Lower lobe of right lung (tissue), 2 donors: ENCODE data around the gene PLXNA4. TPM values are rescaled to one million over a fixed set of nuclear protein-coding genes. Genes with fewer than 3 reads are reported as not detected.

ENCODE experiments used
- ATAC-seq, 2 donors: fragments of 200-7000 bp; cut with Tn5 transposase; one replicate each; pipeline ENCODE4 v1.9.1; 2020 to 2022; ENCODE audit warnings: mild to moderate bottlenecking in 2 of 2, moderate library complexity in 2 of 2
- DNase-seq: peaks from one replicate; pipeline ENCODE4 v3.0.0-alpha.2; 2020
- H3K27ac ChIP-seq: fragments of 200-600 bp; one replicate; pipeline ENCODE4 v1.8.0; 2022
- H3K27me3 ChIP-seq: fragments of 200-600 bp; one replicate; pipeline ENCODE4 v1.8.0; 2022; ENCODE audit warnings: low read depth
- H3K36me3 ChIP-seq: fragments of 200-600 bp; one replicate; pipeline ENCODE4 v1.8.0; 2022; ENCODE audit warnings: mild to moderate bottlenecking
- H3K4me1 ChIP-seq: fragments of 200-600 bp; one replicate; pipeline ENCODE4 v1.8.0; 2022
- H3K4me3 ChIP-seq: fragments of 200-600 bp; one replicate; pipeline ENCODE4 v1.8.0; 2022; ENCODE audit warnings: mild to moderate bottlenecking
- H3K9me3 ChIP-seq: fragments of 200-600 bp; one replicate; pipeline ENCODE4 v1.8.0; 2022
- intact Hi-C: fragments of 100-400 bp; cut with DNase I; formaldehyde crosslinking; loops from one replicate; pipeline ENCODE4 v1.11.0; 2022
- total RNA-seq: library from RNA; stranded (reverse); fragmentation: NEBNext Ultra II Directional; extraction: Animal tissue kit (Norgen Biotek cat#: 25700); gene quantifications from one replicate; pipeline ENCODE4 v1.2.1, GENCODE V29; 2021
- TF ChIP-seq, protein P1 (sequence below): fragments of 200-600 bp; IDR thresholded peaks from one replicate; pipeline ENCODE4 v1.8.0; 2022; ENCODE audit warnings: antibody characterized with exemption, mild to moderate bottlenecking
- donor health status: DM: no; HTN: yes; CAD: no; lungs with severe emphysema.

The PLXNA4 gene
- total RNA-seq, 1 donor from 2014 or later: 4.3 TPM

- Histone ChIP-seq H3K27me3 (peaks cover 3% of the 10 kb centered on the region), H3K4me1 (peaks cover 5% of the 10 kb centered on the region), H3K9me3 (no peaks in the 10 kb centered on the region), H3K27ac (no peak overlapping the region), H3K4me3 (no peak overlapping the region), H3K36me3 (no peaks in the 10 kb centered on the region)
- DNase-seq (no peak), ATAC-seq (no peak)
- TF ChIP-seq, protein P1, sequence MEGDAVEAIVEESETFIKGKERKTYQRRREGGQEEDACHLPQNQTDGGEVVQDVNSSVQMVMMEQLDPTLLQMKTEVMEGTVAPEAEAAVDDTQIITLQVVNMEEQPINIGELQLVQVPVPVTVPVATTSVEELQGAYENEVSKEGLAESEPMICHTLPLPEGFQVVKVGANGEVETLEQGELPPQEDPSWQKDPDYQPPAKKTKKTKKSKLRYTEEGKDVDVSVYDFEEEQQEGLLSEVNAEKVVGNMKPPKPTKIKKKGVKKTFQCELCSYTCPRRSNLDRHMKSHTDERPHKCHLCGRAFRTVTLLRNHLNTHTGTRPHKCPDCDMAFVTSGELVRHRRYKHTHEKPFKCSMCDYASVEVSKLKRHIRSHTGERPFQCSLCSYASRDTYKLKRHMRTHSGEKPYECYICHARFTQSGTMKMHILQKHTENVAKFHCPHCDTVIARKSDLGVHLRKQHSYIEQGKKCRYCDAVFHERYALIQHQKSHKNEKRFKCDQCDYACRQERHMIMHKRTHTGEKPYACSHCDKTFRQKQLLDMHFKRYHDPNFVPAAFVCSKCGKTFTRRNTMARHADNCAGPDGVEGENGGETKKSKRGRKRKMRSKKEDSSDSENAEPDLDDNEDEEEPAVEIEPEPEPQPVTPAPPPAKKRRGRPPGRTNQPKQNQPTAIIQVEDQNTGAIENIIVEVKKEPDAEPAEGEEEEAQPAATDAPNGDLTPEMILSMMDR: no peak
- intact Hi-C loops: no loop called here
These were observed 175.6 kb downstream of the PLXNA4 start for GRCh38 chr7:132400561-132401142.

DNA sequence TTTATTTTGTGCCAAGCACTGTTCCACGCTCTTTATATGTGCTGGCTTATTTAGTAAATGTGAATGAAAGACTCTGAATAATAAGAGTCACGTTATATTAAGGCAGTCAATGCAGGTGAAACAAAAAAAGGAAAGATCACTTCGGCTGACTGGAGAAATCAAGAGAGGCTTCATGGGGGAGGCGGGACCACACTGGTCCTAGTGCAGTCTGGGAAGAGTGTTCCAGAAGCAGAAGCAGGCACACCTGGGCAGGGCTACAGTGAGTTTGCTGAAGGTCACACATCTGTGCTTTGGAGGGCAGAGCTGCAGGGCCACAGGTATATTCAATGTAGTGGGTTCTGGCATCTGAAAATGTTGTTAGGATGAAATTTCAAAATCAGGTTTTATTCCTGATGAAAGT, 176.9 kb downstream of the PLXNA4 start:
- no peak overlapping the region for H3K27ac ChIP-seq
- intact Hi-C loops: no loop called here
- DNase-seq (no peak), ATAC-seq (no peak)
- H3K4me3 ChIP-seq: no peak overlapping the region
- H3K9me3 ChIP-seq: no peaks in the 10 kb centered on the region
- H3K27me3 ChIP-seq: peaks cover 3% of the 10 kb centered on the region
- TF ChIP-seq, protein P1: no peak
- H3K36me3 ChIP-seq: no peaks in the 10 kb centered on the region
- peaks cover 5% of the 10 kb centered on the region for H3K4me1 ChIP-seq

- TF ChIP-seq, protein P1: no peak
- peaks cover 5% of the 10 kb centered on the region for H3K4me1 ChIP-seq
- no peak overlapping the region for H3K4me3 ChIP-seq
- DNase-seq (no peak), ATAC-seq (no peak)
- no peaks in the 10 kb centered on the region for H3K36me3 ChIP-seq
- no peaks in the 10 kb centered on the region for H3K9me3 ChIP-seq
- H3K27ac ChIP-seq: no peak overlapping the region
- H3K27me3 ChIP-seq: no peaks in the 10 kb centered on the region
- intact Hi-C loops: no loop called here
These were observed 177.9 kb downstream of the PLXNA4 start for GRCh38 chr7:132398253-132398925.

- ATAC-seq (no peak), DNase-seq (no peak)
- Histone ChIP-seq H3K27ac (no peak overlapping the region), H3K4me3 (no peak overlapping the region), H3K27me3 (no peaks in the 10 kb centered on the region), H3K36me3 (no peaks in the 10 kb centered on the region), H3K4me1 (no peaks in the 10 kb centered on the region), H3K9me3 (no peaks in the 10 kb centered on the region)
- intact Hi-C loops: no loop called here
- TF ChIP-seq, protein P1: no peak
These were observed 179.2 kb downstream of the PLXNA4 start for GRCh38 chr7:132397070-132397469.

DNA sequence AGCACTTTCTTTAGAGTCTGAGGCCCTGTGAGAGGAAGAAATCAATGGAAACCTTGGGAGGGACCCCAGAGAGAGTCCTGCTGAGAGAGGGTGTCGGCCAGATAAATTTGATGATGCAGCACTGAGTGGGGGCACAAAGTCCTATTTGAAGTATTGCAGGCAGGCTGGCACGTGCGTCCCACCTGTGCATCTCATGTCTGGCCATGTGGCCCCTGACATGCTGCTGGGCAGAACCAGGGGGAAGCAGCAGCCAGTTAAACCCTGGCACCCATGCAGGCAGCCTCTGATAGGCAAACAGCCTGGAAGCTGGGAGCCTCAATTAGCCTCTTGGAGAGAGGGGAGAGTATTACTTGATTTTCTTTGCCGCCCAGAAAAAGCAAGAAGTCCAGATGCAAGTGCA, 180.9 kb downstream of the PLXNA4 start:
- Histone ChIP-seq H3K27ac (no peak overlapping the region), H3K36me3 (no peaks in the 10 kb centered on the region), H3K9me3 (no peaks in the 10 kb centered on the region), H3K4me1 (peaks cover 6% of the 10 kb centered on the region), H3K27me3 (no peaks in the 10 kb centered on the region), H3K4me3 (no peak overlapping the region)
- no peak for DNase-seq
- intact Hi-C loops: no loop called here
- TF ChIP-seq, protein P1: no peak
- no peak for ATAC-seq
